SU-DHL-6 (cell line): Measurements from ENCODE around the gene SRGAP2B.
"Not testable (repeated sequence)": the region's sequence is repeated elsewhere in the genome, so short reads cannot be mapped to it uniquely, and the experiment has no call there.

Experiments used
- CTCF ChIP-seq: fragments of 200-600 bp; sonication (generic); IDR thresholded peaks from one replicate; pipeline ENCODE4 v1.5.1; 2017; ENCODE audit warnings: antibody characterized with exemption, mild to moderate bottlenecking, low read length, moderate library complexity; ENCODE audit not compliant: insufficient read depth, poor library complexity, severe bottlenecking
- EZH2phosphoT487 ChIP-seq: fragments of 200-600 bp; sonication (generic), shearing (Covaris generic); conservative IDR thresholded peaks from 2 replicates; pipeline ENCODE4 v1.6.1; 2018; ENCODE audit warnings: mild to moderate bottlenecking, antibody characterized with exemption, low read length, moderate library complexity, mixed read lengths

GRCh38 chr1:145076877-145077276 lies 18.3 kb downstream of the SRGAP2B start:
- not testable (repeated sequence) for TF ChIP-seq CTCF, EZH2phosphoT487
